ENCODE measurements around the gene STAG3.
"Not testable (repeated sequence)": the region's sequence is repeated elsewhere in the genome, so short reads cannot be mapped to it uniquely, and the experiment has no call there.

Gene STAG3

GRCh38 chr7:100257017-100257416, 79.3 kb downstream of the STAG3 start:
- no peak overlapping the region for H3K4me3 ChIP-seq (ENCODE audit: low read depth, low read length)
- no peak for DNase-seq (ENCODE audit: low read depth)
- TF ChIP-seq CTCF (IDR thresholded peaks at IDR 0.05; ENCODE audit: low read depth, low read length, missing control alignments): no peak

- DNase-seq (ENCODE audit: low read depth); H3K4me3 ChIP-seq (ENCODE audit: low read depth, low read length): not testable (repeated sequence)
Observed at GRCh38 chr7:100259984-100260383, 82.3 kb downstream of the STAG3 start.

GRCh38 chr7:100262896-100263295, 85.2 kb downstream of the STAG3 start:
- not testable (repeated sequence) for DNase-seq (ENCODE audit: low read depth)

More at GRCh38 chr7:100262896-100263295, 85.2 kb downstream of the STAG3 start:
- H3K4me3 ChIP-seq (ENCODE audit: low read depth, low read length): not testable (repeated sequence)
